ENCODE data around the gene ADPRHL1. TPM values are rescaled to one million over a fixed set of nuclear protein-coding genes. Genes with fewer than 3 reads are reported as not detected.

Gene ADPRHL1
- total RNA-seq, 1 experiment from 2014 or later: 2.7 TPM

- Histone ChIP-seq H4K91ac (ENCODE audit: insufficient read length, low read depth, low read length) (no peak overlapping the region), H2BK20ac (ENCODE audit: low read depth, low read length, poor library complexity, severe bottlenecking) (no peak overlapping the region), H3K79me2 (ENCODE audit: insufficient read depth, low read length) (no peaks in the 10 kb centered on the region), H3K4ac (ENCODE audit: low read depth, low read length) (no peak overlapping the region), H2BK15ac (ENCODE audit: low read depth, low read length) (no peak overlapping the region), H3K4me1 (ENCODE audit: insufficient read depth, low read length) (no peaks in the 10 kb centered on the region), H3K23me2 (ENCODE audit: insufficient read length, low read depth, low read length, poor library complexity, severe bottlenecking) (no peaks in the 10 kb centered on the region), H3K9ac (ENCODE audit: extremely low read depth, insufficient read length, low read length) (no peak overlapping the region), H2BK120ac (ENCODE audit: low read depth, low read length, poor library complexity, severe bottlenecking) (no peak overlapping the region), H3K14ac (ENCODE audit: insufficient read depth, low read length) (no peak overlapping the region), H4K8ac (replicated peaks; ENCODE audit: insufficient read length, low read depth, low read length) (no peak overlapping the region), H2AK5ac (ENCODE audit: insufficient read length, low read length) (no peak overlapping the region), H3K79me1 (ENCODE audit: insufficient read depth, low read depth, low read length, poor library complexity, severe bottlenecking) (no peaks in the 10 kb centered on the region), H3K23ac (ENCODE audit: insufficient read length, low read depth, low read length) (no peak overlapping the region), H3K18ac (ENCODE audit: insufficient read length, low read depth, low read length) (no peak overlapping the region), H3T11ph (ENCODE audit: low read length) (no peak overlapping the region), H4K20me1 (ENCODE audit: control insufficient read depth, insufficient read depth, insufficient read length) (no peaks in the 10 kb centered on the region), H2BK5ac (ENCODE audit: insufficient read length, low read length) (no peak overlapping the region), H3K9me3 (ENCODE audit: control insufficient read depth, low read depth, low read length) (no peaks in the 10 kb centered on the region), H4K5ac (ENCODE audit: insufficient read length, low read depth, low read length) (no peak overlapping the region), H3K27me3 (ENCODE audit: insufficient read depth, low read length) (no peaks in the 10 kb centered on the region), H2AFZ (ENCODE audit: low read length) (no peak overlapping the region), H3K27ac (ENCODE audit: insufficient read length, low read depth, low read length) (no peak overlapping the region), H3K4me2 (ENCODE audit: insufficient read depth, insufficient read length, low read length) (no peak overlapping the region), H2BK12ac (ENCODE audit: insufficient read length, low read depth, low read length) (no peak overlapping the region), H3K56ac (ENCODE audit: insufficient read length, low read depth, low read length) (no peak overlapping the region)
- Mint-ChIP-seq H3K4me1 (peaks cover 14 to 25% of the 10 kb centered on the region in 2 experiments), H3K4me3 (no peak overlapping the region), H3K27me3 (ENCODE audit: low read depth) (no peaks in the 10 kb centered on the region), H3K36me3 (ENCODE audit: insufficient read depth in 1 of 3, low read depth in 3 of 3) (peaks cover 16 to 55% (median 51%) of the 10 kb centered on the region in 3 experiments; a peak in 6 of 7 replicates), H3K9me3 (no peaks in the 10 kb centered on the region; a peak in 1 of 5 replicates), H3K27ac (no peak overlapping the region)
- WGBS (ENCODE audit: extremely low coverage, insufficient read length, low lambda C conversion rate): no CpG with 5 or more reads among the region's 3 CpGs
- no peak for DNase-seq
- no peak for TF ChIP-seq CTCF (conservative IDR thresholded peaks at IDR 0.05)
Measured at GRCh38 chr13:113466383-113466782, 13.1 kb upstream of the ADPRHL1 start.
